Measurements from ENCODE around the gene NDUFV2. TPM values are rescaled to one million over a fixed set of nuclear protein-coding genes. Genes with fewer than 3 reads are reported as not detected.

The NDUFV2 gene
- total RNA-seq, 1 experiment from 2014 or later = 194 TPM

DNA sequence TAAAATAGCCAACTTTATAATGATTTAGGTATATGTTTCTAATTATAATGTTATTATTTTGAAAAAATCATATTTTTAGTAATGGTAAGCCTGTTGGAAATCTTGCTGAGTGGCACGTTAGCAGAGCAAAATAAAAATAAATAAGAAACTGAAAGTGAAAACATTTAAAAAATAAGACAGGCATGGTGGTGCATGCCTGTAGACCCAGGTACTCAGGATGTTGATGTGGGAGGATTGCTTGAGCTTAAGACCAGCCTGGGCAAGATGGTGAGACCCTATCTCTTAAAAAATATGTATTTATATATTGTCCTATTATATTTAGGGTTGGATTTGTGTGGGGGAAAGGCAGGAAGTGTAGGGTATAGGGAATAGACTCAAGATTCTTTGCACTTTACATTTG, 18.3 kb downstream of the NDUFV2 start:
- DNase-seq (ENCODE audit: low read depth, low spot score) = no peak
- Histone ChIP-seq H3K27me3 (ENCODE audit: insufficient read depth, low read length) (no peaks in the 10 kb centered on the region), H3K4me1 (ENCODE audit: control insufficient read depth in 1 of 2, insufficient read depth in 2 of 2, low read length in 2 of 2) (peaks cover 27 to 28% of the 10 kb centered on the region in 2 experiments), H3K9me2 (ENCODE audit: insufficient read depth) (no peaks in the 10 kb centered on the region), H3K79me2 (ENCODE audit: insufficient read depth, low read length) (peaks cover 94% of the 10 kb centered on the region), H2AFZ (ENCODE audit: low read depth, low read length, poor library complexity, severe bottlenecking) (no peak overlapping the region), H4K20me1 (ENCODE audit: insufficient read depth) (peaks cover 4% of the 10 kb centered on the region), H3K4me2 (ENCODE audit: low read length) (no peak overlapping the region), H3K4me3 (replicated peaks in 1 of 2; ENCODE audit: low read depth in 1 of 2, low read length in 2 of 2) (no peak overlapping the region), H3K9me3 (ENCODE audit: control insufficient read depth in 1 of 2, insufficient read depth in 1 of 2, low read depth in 1 of 2, low read length in 2 of 2) (no peaks in the 10 kb centered on the region), H3K9ac (ENCODE audit: low read length) (no peak overlapping the region), H3K36me3 (ENCODE audit: control insufficient read depth in 1 of 2, insufficient read depth in 2 of 2, low read length in 2 of 2) (peaks cover 32 to 38% of the 10 kb centered on the region in 2 experiments), H3K27ac (ENCODE audit: low read depth, low read length) (no peak overlapping the region)
- TF ChIP-seq CEBPB (IDR thresholded peaks at IDR 0.05; ENCODE audit: low read depth) (no peak), ZNF274 (IDR thresholded peaks at IDR 0.05; ENCODE audit: low read depth, low read length) (no peak)
- BruUV-seq (replicated peaks) = no TSS peak
- CTCF ChIA-PET = no interaction called here
- no peak for ATAC-seq
- POLR2A ChIA-PET = no interaction called here
- RAD21 ChIA-PET (ENCODE audit: low non-redundant PET in 1 of 2, low total read pairs in 2 of 2, uncharacterized antibody in 2 of 2, unreplicated experiment in 2 of 2) = no interaction called here
- intact Hi-C loops (cut with micrococcal nuclease) = no loop called here

DNA sequence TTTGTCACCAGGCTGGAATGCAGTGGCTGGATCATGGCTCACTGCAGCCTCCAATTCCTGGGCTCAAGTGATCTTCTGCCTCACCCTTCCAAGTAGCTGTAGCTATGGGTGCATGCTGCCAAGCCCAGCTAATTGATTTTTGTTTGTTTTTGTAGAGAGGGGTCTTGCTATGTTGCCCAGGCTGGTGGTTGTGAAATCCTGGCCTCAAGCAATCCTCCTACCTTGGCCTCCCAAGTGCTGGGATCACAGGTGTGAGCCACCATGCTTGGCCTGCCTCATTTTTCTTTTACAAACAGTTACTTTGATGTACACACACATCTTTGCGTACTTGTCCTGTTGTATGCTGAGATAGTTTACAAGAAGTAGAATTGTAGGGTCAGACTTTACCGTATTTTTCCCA, 21.0 kb downstream of the NDUFV2 start:
- Histone ChIP-seq H3K27ac (ENCODE audit: low read depth, low read length) (no peak overlapping the region), H3K4me3 (replicated peaks in 1 of 2; ENCODE audit: low read depth in 1 of 2, low read length in 2 of 2) (no peak overlapping the region), H3K4me1 (ENCODE audit: control insufficient read depth in 1 of 2, insufficient read depth in 2 of 2, low read length in 2 of 2) (peaks cover under 1% of the 10 kb centered on the region in 2 experiments; a peak in 3 of 4 replicates), H3K27me3 (ENCODE audit: insufficient read depth, low read length) (no peaks in the 10 kb centered on the region), H3K9ac (ENCODE audit: low read length) (no peak overlapping the region), H3K36me3 (ENCODE audit: control insufficient read depth in 1 of 2, insufficient read depth in 2 of 2, low read length in 2 of 2) (peaks cover 48 to 61% of the 10 kb centered on the region in 2 experiments), H3K79me2 (ENCODE audit: insufficient read depth, low read length) (peaks cover 86% of the 10 kb centered on the region), H3K4me2 (ENCODE audit: low read length) (no peak overlapping the region), H4K20me1 (ENCODE audit: insufficient read depth) (no peaks in the 10 kb centered on the region; the same call in none of the 2 replicates), H2AFZ (ENCODE audit: low read depth, low read length, poor library complexity, severe bottlenecking) (no peak overlapping the region), H3K9me2 (ENCODE audit: insufficient read depth) (no peaks in the 10 kb centered on the region), H3K9me3 (ENCODE audit: control insufficient read depth in 1 of 2, insufficient read depth in 1 of 2, low read depth in 1 of 2, low read length in 2 of 2) (no peaks in the 10 kb centered on the region)
- DNase-seq (ENCODE audit: low read depth, low spot score) (no peak), ATAC-seq (no peak)
- POLR2A ChIA-PET = no interaction called here
- TF ChIP-seq CBX3 (IDR thresholded peaks at IDR 0.05; ENCODE audit: low read depth) = no peak
- TF ChIP-seq, protein P1, sequence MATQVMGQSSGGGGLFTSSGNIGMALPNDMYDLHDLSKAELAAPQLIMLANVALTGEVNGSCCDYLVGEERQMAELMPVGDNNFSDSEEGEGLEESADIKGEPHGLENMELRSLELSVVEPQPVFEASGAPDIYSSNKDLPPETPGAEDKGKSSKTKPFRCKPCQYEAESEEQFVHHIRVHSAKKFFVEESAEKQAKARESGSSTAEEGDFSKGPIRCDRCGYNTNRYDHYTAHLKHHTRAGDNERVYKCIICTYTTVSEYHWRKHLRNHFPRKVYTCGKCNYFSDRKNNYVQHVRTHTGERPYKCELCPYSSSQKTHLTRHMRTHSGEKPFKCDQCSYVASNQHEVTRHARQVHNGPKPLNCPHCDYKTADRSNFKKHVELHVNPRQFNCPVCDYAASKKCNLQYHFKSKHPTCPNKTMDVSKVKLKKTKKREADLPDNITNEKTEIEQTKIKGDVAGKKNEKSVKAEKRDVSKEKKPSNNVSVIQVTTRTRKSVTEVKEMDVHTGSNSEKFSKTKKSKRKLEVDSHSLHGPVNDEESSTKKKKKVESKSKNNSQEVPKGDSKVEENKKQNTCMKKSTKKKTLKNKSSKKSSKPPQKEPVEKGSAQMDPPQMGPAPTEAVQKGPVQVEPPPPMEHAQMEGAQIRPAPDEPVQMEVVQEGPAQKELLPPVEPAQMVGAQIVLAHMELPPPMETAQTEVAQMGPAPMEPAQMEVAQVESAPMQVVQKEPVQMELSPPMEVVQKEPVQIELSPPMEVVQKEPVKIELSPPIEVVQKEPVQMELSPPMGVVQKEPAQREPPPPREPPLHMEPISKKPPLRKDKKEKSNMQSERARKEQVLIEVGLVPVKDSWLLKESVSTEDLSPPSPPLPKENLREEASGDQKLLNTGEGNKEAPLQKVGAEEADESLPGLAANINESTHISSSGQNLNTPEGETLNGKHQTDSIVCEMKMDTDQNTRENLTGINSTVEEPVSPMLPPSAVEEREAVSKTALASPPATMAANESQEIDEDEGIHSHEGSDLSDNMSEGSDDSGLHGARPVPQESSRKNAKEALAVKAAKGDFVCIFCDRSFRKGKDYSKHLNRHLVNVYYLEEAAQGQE (IDR thresholded peaks at IDR 0.05; ENCODE audit: low read depth) = no peak
- no peak for TF ChIP-seq EZH2 (IDR thresholded peaks at IDR 0.05)
- no peak for TF ChIP-seq ELF1 (IDR thresholded peaks at IDR 0.05; ENCODE audit: borderline replicate concordance, low read depth)
- TF ChIP-seq, protein P2, sequence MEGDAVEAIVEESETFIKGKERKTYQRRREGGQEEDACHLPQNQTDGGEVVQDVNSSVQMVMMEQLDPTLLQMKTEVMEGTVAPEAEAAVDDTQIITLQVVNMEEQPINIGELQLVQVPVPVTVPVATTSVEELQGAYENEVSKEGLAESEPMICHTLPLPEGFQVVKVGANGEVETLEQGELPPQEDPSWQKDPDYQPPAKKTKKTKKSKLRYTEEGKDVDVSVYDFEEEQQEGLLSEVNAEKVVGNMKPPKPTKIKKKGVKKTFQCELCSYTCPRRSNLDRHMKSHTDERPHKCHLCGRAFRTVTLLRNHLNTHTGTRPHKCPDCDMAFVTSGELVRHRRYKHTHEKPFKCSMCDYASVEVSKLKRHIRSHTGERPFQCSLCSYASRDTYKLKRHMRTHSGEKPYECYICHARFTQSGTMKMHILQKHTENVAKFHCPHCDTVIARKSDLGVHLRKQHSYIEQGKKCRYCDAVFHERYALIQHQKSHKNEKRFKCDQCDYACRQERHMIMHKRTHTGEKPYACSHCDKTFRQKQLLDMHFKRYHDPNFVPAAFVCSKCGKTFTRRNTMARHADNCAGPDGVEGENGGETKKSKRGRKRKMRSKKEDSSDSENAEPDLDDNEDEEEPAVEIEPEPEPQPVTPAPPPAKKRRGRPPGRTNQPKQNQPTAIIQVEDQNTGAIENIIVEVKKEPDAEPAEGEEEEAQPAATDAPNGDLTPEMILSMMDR (IDR thresholded peaks at IDR 0.05 in 2 of 3, conservative IDR thresholded peaks at IDR 0.05 in 1 of 3; ENCODE audit: borderline replicate concordance in 1 of 3, insufficient read depth in 1 of 3, low read depth in 2 of 3, low read length in 2 of 3) = no peak
- RAD21 ChIA-PET (ENCODE audit: low non-redundant PET in 1 of 2, low total read pairs in 2 of 2, uncharacterized antibody in 2 of 2, unreplicated experiment in 2 of 2) = no interaction called here
- BruUV-seq (replicated peaks) = no TSS peak
- CTCF ChIA-PET = no interaction called here
- intact Hi-C loops (cut with micrococcal nuclease) = no loop called here
